NCI-H345 treated with DMSO at 0.1 percent for 48 hours (cell line): Measurements from ENCODE around the gene PPAT.

Experiments used
- DNase-seq: peaks from one replicate; lab custom pipeline; 2025; ENCODE audit not compliant: unreplicated experiment; lab: John Stamatoyannopoulos, UW

The PPAT gene

GRCh38 chr4:56434599-56435139 lies 746 bp downstream of the PPAT start:
- DNase-seq = peak; percentile 7

GRCh38 chr4:56433280-56433679 lies 2.1 kb downstream of the PPAT start:
- DNase-seq = no peak

GRCh38 chr4:56430203-56430602 lies 5.2 kb downstream of the PPAT start:
- no peak for DNase-seq

- DNase-seq = no peak
Measured at GRCh38 chr4:56427179-56427578, 8.2 kb downstream of the PPAT start.

- no peak for DNase-seq
Measured at GRCh38 chr4:56426273-56426672, 9.1 kb downstream of the PPAT start.

GRCh38 chr4:56425518-56425917 lies 9.9 kb downstream of the PPAT start:
- no peak for DNase-seq

GRCh38 chr4:56424697-56425514 lies 10.5 kb downstream of the PPAT start:
- DNase-seq = no peak

GRCh38 chr4:56424176-56424575 lies 11.2 kb downstream of the PPAT start:
- no peak for DNase-seq

- no peak for DNase-seq
Measured at GRCh38 chr4:56417396-56417795, 18.0 kb downstream of the PPAT start.

GRCh38 chr4:56416349-56416748 lies 19.1 kb downstream of the PPAT start:
- no peak for DNase-seq

GRCh38 chr4:56414135-56414670 lies 21.2 kb downstream of the PPAT start:
- DNase-seq = no peak

GRCh38 chr4:56410247-56411062 lies 25.0 kb downstream of the PPAT start:
- peak; percentile 18 for DNase-seq

GRCh38 chr4:56409511-56410090 lies 25.8 kb downstream of the PPAT start:
- DNase-seq = no peak

GRCh38 chr4:56408978-56409377 lies 26.4 kb downstream of the PPAT start:
- DNase-seq = no peak

- no peak for DNase-seq
Measured at GRCh38 chr4:56406151-56406550, 29.3 kb downstream of the PPAT start.

GRCh38 chr4:56405016-56405415 lies 30.4 kb downstream of the PPAT start:
- no peak for DNase-seq

GRCh38 chr4:56400560-56400959 lies 34.9 kb downstream of the PPAT start:
- DNase-seq = no peak

- no peak for DNase-seq
Measured at GRCh38 chr4:56391270-56391669, 44.1 kb downstream of the PPAT start.

- DNase-seq = no peak
Measured at GRCh38 chr4:56389558-56389957, 45.9 kb downstream of the PPAT start.

GRCh38 chr4:56388306-56388705 lies 47.1 kb downstream of the PPAT start:
- DNase-seq = no peak
